ENCODE measurements around the gene KCNK1.
A peak's percentile ranks its signal among the peaks of the same experiment; 100 is the strongest.
"Not testable (repeated sequence)": the region's sequence is repeated elsewhere in the genome, so short reads cannot be mapped to it uniquely, and the experiment has no call there.

The KCNK1 gene

GRCh38 chr1:233608988-233609387 lies 4.9 kb upstream of the KCNK1 start:
- DNase-seq = no peak

DNA sequence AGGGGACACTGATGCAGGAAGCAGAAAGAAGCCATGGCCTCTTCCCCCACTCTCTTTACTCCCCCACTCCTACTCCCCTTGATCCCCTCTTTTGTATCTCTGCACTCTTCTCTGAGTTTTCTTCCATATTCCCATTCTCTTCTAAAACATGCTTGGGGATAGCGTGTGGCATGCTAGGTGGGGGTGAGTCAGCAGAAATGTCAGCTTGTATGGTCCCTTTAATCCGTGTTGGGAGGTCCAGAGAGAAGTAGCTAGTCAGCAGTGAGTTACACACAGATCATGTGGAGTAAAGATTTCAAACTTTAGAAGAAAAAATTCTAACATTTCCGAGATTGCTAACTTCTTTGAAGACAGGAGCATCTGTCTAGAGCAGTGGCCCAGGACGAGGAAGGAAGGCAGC lies 4.0 kb upstream of the KCNK1 start:
- DNase-seq = no peak

GRCh38 chr1:233610628-233611027 lies 3.3 kb upstream of the KCNK1 start:
- no peak for DNase-seq

DNA sequence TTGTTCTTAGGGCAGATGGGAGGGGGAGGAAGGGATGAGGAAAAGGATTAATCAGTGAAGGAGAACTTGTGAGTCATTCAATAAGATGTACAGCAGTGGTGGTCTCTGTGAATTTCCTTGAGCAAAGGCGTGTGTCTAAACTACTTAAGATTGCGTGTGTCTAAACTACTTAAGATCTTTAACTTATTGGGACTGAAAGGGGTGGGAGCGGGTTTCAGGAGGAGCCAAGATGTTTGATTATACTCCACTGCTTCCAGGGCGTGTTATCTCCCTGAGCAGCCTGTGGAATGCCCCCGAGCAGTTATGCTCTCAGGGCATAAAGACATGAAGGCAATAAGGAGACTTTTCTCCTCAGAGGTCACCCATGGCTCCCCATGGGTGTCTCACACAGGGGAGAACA lies 2.5 kb upstream of the KCNK1 start:
- not testable (repeated sequence) for DNase-seq

GRCh38 chr1:233614173-233614742 lies 352 bp downstream of the KCNK1 start:
- peak in 1 of 2 experiments; percentile 5 for DNase-seq

DNA sequence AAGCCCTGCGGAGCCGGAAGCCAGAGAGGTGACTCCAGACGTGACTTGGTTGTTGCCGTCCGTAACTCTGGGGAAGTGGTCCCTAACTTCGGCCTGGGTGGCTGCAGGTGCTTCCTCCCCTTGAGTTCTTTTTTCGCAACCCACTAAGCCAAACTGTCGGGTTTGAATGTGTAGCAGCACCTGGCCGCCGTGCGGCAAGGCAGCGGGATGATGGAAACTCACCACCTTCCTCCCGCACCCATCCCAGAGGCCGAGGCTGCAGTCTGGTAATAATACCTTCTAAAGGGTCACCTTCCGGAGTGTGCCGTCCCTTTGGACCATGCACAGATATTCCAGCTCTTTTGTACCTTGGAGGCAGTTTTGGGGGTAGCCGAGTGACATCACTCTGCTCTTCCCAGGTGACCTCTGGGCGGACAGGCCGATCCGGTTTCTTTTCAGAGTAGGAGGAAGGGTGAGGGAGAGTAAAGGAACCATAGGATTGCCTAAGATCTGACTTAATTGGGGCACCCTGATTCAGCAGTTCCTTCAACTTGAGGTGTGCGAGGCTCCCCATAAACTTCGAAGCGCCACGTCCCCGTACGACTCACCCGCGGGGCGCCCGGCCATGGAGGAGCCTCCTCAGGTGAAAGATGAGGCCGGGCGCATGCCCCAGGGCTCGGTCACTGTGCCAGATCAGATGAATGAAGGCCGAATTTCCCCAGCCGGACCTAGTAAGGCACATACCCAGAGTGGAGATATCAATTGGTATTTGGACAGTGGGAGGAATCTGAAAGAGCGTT lies 1.0 kb downstream of the KCNK1 start:
- DNase-seq = no peak

DNA sequence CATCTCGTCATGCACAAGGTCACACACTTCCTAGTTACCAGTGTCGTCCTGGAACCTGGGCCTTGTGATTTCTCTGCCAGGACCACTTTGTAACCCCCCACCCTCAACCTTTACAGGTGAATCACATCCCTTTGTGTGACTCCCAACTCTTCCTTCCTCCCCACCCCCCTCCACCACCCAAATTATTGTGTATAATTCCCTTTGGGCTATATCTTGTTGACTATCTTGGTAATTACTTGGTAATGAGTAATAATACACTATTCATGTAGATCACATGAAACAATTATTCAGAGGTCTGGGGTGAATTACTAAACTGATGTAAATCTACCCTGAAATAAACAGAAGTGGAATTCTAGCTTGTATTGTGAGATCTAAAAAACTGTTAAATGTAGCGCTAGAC lies 1.7 kb downstream of the KCNK1 start:
- no peak for DNase-seq

GRCh38 chr1:233617025-233617424 lies 3.1 kb downstream of the KCNK1 start:
- DNase-seq = no peak

- not testable (repeated sequence) for DNase-seq
Observed at GRCh38 chr1:233619414-233619813, 5.5 kb downstream of the KCNK1 start.

- no peak for DNase-seq
Observed at GRCh38 chr1:233620065-233620464, 6.2 kb downstream of the KCNK1 start.

GRCh38 chr1:233621923-233622322 lies 8.0 kb downstream of the KCNK1 start:
- no peak for DNase-seq

DNA sequence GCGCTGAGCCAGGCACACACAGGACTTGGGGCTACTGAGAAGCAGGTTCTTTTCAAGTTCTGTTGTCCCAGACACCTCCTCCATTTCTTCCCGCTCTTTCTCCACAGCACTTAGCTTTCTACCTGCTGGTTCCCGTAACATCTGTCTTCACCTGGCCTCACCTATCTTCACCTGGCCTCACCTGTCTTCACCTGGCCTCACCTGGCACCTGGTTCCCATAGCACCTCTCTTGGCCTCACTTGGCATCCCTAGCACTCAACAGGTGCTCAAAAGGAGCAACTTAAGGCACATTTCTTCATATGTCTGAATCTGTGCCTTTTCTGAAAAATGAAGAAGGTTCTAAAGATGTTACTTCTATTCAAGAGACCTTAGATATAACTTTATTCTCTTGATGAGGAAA lies 10.4 kb downstream of the KCNK1 start:
- DNase-seq = no peak

DNA sequence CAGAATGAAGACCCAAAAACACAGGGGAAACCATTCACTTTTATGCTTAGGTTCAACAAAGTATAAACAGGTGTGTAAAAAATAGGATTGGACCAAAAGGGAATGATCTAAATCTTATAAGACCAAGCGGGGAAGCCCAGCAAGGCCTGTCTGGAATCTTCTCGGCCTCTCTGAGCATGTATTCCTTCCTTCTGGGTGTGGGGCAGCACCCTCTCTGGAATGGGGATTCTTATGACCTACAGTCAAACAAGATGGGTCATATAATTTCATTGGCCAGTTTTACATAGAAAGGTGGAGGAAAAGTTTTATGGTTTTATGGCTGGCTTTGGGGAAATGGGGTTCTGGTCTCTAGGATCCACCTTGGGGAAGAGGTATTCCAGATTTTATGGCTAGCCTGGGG lies 11.2 kb downstream of the KCNK1 start:
- no peak for DNase-seq

GRCh38 chr1:233625510-233625981 lies 11.6 kb downstream of the KCNK1 start:
- no peak for DNase-seq

DNA sequence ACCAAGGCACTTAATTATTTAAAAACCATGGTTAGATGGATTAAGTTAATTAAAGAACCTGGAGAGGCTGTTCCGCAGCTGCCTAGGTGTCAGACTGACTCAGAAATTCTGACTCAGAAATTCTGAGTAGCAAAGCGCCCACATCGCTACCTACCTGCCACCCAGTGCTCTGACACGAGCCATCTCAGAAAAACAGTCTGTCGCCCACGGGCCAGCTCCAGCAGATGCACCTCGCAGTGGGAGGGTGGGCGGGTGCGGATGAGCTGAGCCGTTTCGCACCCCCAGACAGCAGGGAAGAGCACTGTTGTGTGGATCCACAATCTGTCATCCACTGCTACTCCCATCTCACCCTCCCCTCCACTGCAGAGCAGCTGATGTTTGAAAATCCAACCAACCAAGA lies 13.5 kb downstream of the KCNK1 start:
- DNase-seq = no peak

DNA sequence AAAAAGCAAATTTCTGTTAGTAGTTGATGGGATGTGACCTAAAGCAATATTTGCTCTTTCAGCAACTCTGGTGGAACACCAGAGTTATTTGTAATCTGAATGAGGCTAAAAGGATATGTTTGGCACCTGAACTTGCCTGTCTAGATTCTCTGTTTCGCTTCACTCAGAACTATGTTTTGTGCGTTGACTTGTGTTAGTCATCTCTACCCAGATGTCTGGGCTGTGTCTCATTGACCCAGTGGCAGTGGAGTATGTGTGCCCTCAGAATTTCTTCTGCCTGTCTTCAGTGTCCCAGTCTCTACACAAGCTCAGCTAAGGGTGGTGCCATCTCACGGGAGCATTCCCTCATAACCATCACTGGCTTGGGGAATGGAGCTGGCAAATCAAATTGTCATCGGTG lies 13.9 kb downstream of the KCNK1 start:
- no peak for DNase-seq

- no peak for DNase-seq
Observed at GRCh38 chr1:233629305-233629935, 15.5 kb downstream of the KCNK1 start.

DNA sequence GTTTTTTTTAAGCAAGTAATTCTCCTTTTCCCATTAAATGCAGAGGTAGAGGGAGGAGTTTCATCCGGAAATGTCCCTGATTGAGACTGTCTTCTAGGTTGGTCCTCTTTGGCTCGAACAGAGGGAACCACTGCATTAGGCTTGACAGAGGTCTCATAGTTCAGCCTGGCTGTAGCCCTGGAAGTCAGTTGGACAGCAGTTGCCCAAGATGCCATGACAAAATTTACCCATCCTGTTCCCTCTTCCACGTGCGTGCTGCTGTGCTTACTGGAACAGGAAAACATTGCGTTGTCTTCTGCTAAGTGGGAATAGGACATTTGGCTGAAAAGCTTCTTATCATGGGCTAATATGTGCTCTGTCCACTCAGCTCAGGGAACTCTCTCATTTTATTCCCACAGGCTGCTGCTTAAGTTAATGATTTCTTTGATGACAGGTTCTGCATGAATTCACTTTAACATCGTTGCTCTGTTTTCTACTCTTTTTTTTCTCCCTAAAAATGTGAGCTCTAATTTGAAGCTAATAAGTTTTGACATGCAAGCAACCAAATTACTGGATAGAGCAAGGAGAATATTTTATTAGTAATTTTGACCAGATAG lies 18.0 kb downstream of the KCNK1 start:
- DNase-seq = no peak

GRCh38 chr1:233632436-233632835 lies 18.5 kb downstream of the KCNK1 start:
- DNase-seq = no peak

DNA sequence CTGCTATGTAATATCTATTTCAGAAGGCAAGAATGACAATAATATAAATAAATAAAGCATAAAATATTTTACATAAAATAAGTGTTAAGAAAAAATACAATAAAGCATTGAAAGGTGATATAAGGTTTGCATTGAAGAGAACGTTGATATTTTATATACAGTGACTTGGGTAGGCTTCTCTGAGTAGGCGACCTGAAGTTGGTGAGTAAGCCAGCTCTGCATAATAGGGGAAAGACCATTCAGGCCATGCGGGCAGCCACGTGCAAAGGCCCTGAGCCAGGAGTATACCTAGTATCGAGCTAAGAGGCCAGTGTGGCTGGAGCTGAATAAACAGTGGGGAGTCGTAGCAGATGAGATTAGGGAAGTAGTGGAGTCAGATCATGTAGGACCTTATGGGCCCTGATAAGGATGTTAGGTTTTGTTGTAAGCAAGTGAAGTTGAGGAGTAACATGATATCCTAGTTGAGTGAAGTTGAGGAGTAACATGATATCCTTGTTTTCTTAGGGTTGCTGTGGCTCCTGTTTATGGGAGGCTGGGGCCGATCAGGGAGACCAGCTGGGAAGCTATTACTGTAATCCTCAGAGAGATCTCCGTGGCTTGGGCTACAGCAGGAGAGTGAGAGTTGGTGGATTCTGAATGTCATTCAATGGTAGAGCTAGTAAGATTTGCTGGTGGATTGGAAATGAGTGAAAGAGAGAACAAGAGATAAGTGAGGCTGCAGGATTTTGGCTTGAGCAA lies 22.0 kb downstream of the KCNK1 start:
- no peak for DNase-seq

GRCh38 chr1:233636503-233636877 lies 22.6 kb downstream of the KCNK1 start:
- DNase-seq = no peak

GRCh38 chr1:233638513-233638912 lies 24.6 kb downstream of the KCNK1 start:
- no peak for DNase-seq

DNA sequence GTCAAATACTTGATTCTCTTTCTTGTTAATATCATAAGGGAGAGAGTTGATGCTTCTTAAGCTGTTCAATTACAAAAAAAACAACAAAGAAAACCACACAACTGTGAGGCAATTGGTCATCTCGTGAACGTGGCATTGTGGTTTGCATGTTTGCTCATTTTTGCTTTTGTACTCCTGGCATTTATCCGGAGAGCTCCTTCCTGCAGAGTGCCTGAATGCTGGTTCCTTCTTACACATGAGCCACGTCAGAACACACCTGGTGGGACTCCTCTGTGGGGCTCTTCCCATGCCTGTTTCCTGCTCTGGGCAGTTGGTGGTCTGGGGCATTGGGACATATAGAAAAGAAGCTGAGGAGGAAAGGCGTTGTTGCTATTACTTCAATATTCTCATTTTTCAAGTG lies 25.7 kb downstream of the KCNK1 start:
- no peak for DNase-seq
